IMR-90 (cell line): ENCODE results near the gene TENT5D.
"Not testable (repeated sequence)": the region's sequence is repeated elsewhere in the genome, so short reads cannot be mapped to it uniquely, and the experiment has no call there.

Source experiments
- CEBPB ChIP-seq: IDR thresholded peaks from 2 replicates; pipeline ENCODE4 v1.6.1; 2012; ENCODE audit warnings: low read depth, low read length, improper control_type of control experiment
- CTCF ChIP-seq: conservative IDR thresholded peaks from 2 replicates; pipeline ENCODE4 v1.5.1; 2012; ENCODE audit warnings: mild to moderate bottlenecking, low read depth, low read length, improper control_type of control experiment
- POLR2A ChIP-seq: IDR thresholded peaks from 2 replicates; pipeline ENCODE4 v1.6.1; 2012; ENCODE audit warnings: mild to moderate bottlenecking, low read depth, low read length
- RAD21 ChIP-seq: IDR thresholded peaks from 2 replicates; pipeline ENCODE4 v1.6.1; 2012; ENCODE audit warnings: low read length, improper control_type of control experiment

GRCh38 chrX:80385651-80386050 lies 34.6 kb upstream of the TENT5D start:
- not testable (repeated sequence) for TF ChIP-seq RAD21, CTCF, POLR2A, CEBPB
